Loucy (cell line): ENCODE results near the gene PJA2.

Source experiments
- CTCF ChIP-seq: fragments of 200-600 bp; sonication (generic); conservative IDR thresholded peaks from 2 replicates; pipeline ENCODE4 v1.5.1; 2014; ENCODE audit warnings: mild to moderate bottlenecking, antibody characterized with exemption, low read length
- EZH2phosphoT487 ChIP-seq: fragments of 200-600 bp; IDR thresholded peaks from 2 replicates; pipeline ENCODE4 v1.6.1; 2018; ENCODE audit warnings: antibody characterized with exemption, mild to moderate bottlenecking, moderate library complexity, borderline replicate concordance

- TF ChIP-seq CTCF = no peak
- no peak for TF ChIP-seq EZH2phosphoT487
Measured at GRCh38 chr5:109324931-109325330, 84.8 kb downstream of the PJA2 start.
